HG02943 (cell line): ENCODE results near the gene PREB.
"Not testable (repeated sequence)": the region's sequence is repeated elsewhere in the genome, so short reads cannot be mapped to it uniquely, and the experiment has no call there.

Experiments used
- ATAC-seq: cut with Tn5 transposase; IDR thresholded peaks from one replicate; pipeline ENCODE4 v1.9.1; 2021; ENCODE audit warnings: mild to moderate bottlenecking, low read depth, moderate library complexity; ENCODE audit not compliant: unreplicated experiment

PREB gene

GRCh38 chr2:27133905-27134780, at the start of gene PREB:
Gene PREB, minus strand, starts transcription at chr2:27134636. Its CDS starts 215 bp downstream, at chr2:27134421.
- ATAC-seq: peak; percentile 86

- ATAC-seq: no peak
These were observed 49.7 kb upstream of the PREB start for GRCh38 chr2:27184115-27184514.

- no peak for ATAC-seq
These were observed 47.9 kb upstream of the PREB start for GRCh38 chr2:27182346-27182745.

GRCh38 chr2:27179344-27180000, 45.0 kb upstream of the PREB start:
- ATAC-seq: no peak

- no peak for ATAC-seq
These were observed 44.0 kb upstream of the PREB start for GRCh38 chr2:27178469-27178868.

- no peak for ATAC-seq
These were observed 43.3 kb upstream of the PREB start for GRCh38 chr2:27177441-27178351.

GRCh38 chr2:27175781-27176180, 41.3 kb upstream of the PREB start:
- ATAC-seq: not testable (repeated sequence)

- no peak for ATAC-seq
These were observed 40.9 kb upstream of the PREB start for GRCh38 chr2:27175330-27175729.

GRCh38 chr2:27174638-27175037, 40.2 kb upstream of the PREB start:
- ATAC-seq: no peak

- ATAC-seq: no peak
These were observed 37.0 kb upstream of the PREB start for GRCh38 chr2:27171351-27171848.

- ATAC-seq: no peak
These were observed 36.3 kb upstream of the PREB start for GRCh38 chr2:27170581-27171337.

GRCh38 chr2:27164960-27165763, 30.7 kb upstream of the PREB start:
- ATAC-seq: no peak

GRCh38 chr2:27162151-27163121, 28.0 kb upstream of the PREB start:
- ATAC-seq: no peak

- ATAC-seq: no peak
These were observed 25.8 kb upstream of the PREB start for GRCh38 chr2:27160191-27160590.

- ATAC-seq: no peak
These were observed 24.8 kb upstream of the PREB start for GRCh38 chr2:27159271-27159670.

- ATAC-seq: no peak
These were observed 24.0 kb upstream of the PREB start for GRCh38 chr2:27158468-27158867.

GRCh38 chr2:27155069-27155520, 20.7 kb upstream of the PREB start:
- ATAC-seq: no peak

GRCh38 chr2:27154488-27154887, 20.1 kb upstream of the PREB start:
- ATAC-seq: no peak
